Measurements from ENCODE around the gene LASP1. TPM values are rescaled to one million over a fixed set of nuclear protein-coding genes. Genes with fewer than 3 reads are reported as not detected.
A peak's percentile ranks its signal among the peaks of the same experiment; 100 is the strongest.

The LASP1 gene
- total RNA-seq, 2 donors from 2014 or later, result 70.3 to 76.1 TPM

DNA sequence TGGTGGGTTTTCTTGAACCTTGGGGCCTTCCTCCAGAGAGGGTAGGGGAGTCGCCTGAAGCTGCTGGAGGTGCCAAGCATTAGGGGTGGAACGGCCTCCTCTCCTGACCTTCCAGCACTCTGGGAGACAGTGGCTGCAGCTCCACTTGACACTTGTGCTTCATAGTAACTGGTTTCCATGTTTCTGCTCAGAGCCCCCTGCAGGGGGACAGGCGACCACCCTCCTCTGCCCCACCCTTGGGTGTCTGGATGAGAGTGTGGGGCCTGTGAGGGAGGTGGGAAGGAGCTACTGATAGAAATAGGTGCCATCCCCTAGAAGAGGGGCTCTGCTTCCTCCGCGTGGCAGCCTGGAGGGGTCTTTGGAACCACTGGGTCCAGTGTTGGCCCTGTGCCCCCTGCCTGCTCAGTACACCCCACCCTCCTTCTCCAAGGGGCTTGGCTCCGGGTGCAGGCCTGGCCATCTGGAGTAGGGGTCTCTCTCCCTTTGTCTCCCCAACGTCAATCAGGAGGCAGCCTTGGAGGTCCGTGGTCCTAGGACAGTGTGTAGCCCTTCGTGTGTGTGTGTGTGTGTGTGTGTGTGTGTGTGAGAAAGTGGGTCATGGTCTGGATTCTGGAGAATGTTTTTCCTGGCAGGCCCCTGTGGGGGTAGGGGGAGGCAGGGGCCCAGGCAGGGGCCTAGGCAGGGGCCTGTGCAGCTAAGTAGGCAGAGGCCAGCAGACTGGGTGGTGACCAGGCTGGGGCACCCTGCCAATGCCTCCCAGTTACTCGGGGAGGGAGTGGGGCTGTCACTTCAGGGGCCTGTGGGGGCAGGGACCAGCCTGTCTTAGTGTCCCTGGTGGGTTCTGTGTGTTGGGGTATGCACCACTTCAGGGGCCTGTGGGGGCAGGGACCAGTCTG is 4.9 kb downstream of the LASP1 start:
- TF ChIP-seq, protein P1, sequence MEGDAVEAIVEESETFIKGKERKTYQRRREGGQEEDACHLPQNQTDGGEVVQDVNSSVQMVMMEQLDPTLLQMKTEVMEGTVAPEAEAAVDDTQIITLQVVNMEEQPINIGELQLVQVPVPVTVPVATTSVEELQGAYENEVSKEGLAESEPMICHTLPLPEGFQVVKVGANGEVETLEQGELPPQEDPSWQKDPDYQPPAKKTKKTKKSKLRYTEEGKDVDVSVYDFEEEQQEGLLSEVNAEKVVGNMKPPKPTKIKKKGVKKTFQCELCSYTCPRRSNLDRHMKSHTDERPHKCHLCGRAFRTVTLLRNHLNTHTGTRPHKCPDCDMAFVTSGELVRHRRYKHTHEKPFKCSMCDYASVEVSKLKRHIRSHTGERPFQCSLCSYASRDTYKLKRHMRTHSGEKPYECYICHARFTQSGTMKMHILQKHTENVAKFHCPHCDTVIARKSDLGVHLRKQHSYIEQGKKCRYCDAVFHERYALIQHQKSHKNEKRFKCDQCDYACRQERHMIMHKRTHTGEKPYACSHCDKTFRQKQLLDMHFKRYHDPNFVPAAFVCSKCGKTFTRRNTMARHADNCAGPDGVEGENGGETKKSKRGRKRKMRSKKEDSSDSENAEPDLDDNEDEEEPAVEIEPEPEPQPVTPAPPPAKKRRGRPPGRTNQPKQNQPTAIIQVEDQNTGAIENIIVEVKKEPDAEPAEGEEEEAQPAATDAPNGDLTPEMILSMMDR (IDR thresholded peaks at IDR 0.05), result no peak
- no peak for TF ChIP-seq POLR2A (IDR thresholded peaks at IDR 0.05)
- H3K9me3 ChIP-seq, result no peaks in the 10 kb centered on the region
- 18 to 46% methylated on average over 2 to 10 of the region's 10 CpGs for WGBS, 2 donors
- no peaks in the 10 kb centered on the region for H3K27me3 ChIP-seq
- peaks cover 64% of the 10 kb centered on the region for H3K4me1 ChIP-seq
- peak overlapping the region in 3 of 4 donors; percentile 55 to 96 (median 93) for H3K27ac ChIP-seq
- ATAC-seq (no peak), DNase-seq (peak in 1 of 4 donors; percentile 38)
- intact Hi-C loops (cut with DNase I), result no loop called here
- peaks cover 0 to 8% of the 10 kb centered on the region in 2 donors for H3K36me3 ChIP-seq (replicated peaks in 1 of 2; ENCODE audit: insufficient read depth in 1 of 2, low read depth in 2 of 2)
- H3K4me3 ChIP-seq, result no peak overlapping the region

DNA sequence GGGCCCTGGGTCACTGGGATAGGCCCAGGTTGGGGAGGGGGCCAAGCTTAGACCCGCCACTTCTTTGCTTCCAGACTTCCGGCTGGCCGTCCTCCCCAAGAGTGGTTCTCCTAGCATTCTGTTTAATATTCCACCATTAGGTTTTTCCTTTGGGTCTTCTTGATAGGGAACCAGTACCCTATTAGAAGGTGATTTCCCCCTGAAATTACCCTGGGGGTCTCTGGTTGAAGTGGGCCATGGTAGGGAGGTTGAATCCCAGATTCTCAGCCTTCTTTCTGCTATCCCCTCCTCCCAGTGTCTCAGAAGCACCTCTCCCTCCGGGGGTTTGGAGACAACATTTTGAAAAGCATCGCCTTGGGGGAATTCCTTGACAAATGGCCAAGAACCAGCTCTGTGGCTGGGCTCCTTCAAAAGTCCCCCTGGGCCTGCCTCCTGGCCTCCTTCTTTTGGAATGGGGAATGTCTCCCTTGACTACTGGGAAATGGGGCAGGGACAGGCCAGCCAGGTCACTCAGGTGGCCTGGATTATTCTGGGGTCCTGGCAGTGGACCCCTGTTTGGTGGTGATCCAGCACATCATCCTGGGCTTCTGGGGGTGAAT is 5.7 kb downstream of the LASP1 start:
- H3K27me3 ChIP-seq, result no peaks in the 10 kb centered on the region
- H3K27ac ChIP-seq, result peak overlapping the region in 3 of 4 donors; percentile 12 to 96 (median 55)
- TF ChIP-seq, protein P1 (IDR thresholded peaks at IDR 0.05), result no peak
- no peak for TF ChIP-seq POLR2A (IDR thresholded peaks at IDR 0.05)
- DNase-seq (no peak), ATAC-seq (no peak)
- no peaks in the 10 kb centered on the region for H3K9me3 ChIP-seq
- intact Hi-C loops (cut with DNase I), result no loop called here
- H3K4me3 ChIP-seq, result no peak overlapping the region
- peaks cover 72% of the 10 kb centered on the region for H3K4me1 ChIP-seq
- WGBS, 2 donors, result 76 to 83% methylated on average over 5 of the region's 5 CpGs
- peaks cover 0 to 8% of the 10 kb centered on the region in 2 donors for H3K36me3 ChIP-seq (replicated peaks in 1 of 2; ENCODE audit: insufficient read depth in 1 of 2, low read depth in 2 of 2)

DNA sequence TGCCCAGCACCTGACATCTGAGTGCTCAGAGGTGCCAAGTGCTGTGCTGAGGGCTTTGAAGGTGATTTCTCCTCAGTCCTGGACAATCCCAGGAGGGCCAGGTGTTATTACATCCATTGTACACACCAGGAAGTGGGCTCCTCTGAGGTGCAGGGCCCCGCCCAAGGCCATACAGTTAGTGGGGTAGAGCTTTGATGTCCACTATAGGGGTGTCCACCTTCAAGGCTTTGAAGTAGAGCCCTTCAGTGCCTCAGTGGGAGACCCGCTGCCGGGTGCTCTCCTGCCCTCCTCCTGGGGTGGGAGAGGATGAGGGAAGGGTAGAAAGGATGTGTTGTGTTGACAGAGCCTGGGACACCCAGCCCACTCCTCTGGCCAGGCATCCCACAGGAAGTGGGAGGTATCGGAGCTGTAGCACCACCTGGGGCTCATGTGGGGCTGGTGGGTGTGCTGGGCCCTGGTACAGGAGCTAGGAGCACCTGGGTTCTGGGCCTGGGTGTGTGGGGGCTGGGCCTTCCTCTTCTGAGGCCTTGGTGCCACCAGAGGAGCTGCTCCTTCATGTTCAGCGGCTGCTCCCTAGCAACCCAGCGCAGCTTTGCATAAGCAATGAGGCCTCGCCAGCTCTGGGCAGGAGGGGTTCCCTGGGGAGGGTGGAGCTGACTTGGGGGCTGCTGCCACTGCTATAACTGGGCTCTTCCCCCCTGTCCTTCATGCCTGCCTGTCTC is 7.4 kb downstream of the LASP1 start:
- Histone ChIP-seq H3K36me3 (replicated peaks in 1 of 2; ENCODE audit: insufficient read depth in 1 of 2, low read depth in 2 of 2) (peaks cover 0 to 8% of the 10 kb centered on the region in 2 donors), H3K4me3 (no peak overlapping the region), H3K9me3 (no peaks in the 10 kb centered on the region), H3K27ac (peak overlapping the region in 3 of 4 donors; percentile 15 to 48 (median 41)), H3K4me1 (peaks cover 79% of the 10 kb centered on the region), H3K27me3 (no peaks in the 10 kb centered on the region)
- intact Hi-C loops (cut with DNase I), result no loop called here
- no peak for ATAC-seq
- WGBS, 2 donors, result 71 to 100% methylated on average over 1 to 5 of the region's 7 CpGs
- peak in 1 of 4 donors; percentile 39 for DNase-seq
- TF ChIP-seq, protein P1 (IDR thresholded peaks at IDR 0.05), result no peak
- no peak for TF ChIP-seq POLR2A (IDR thresholded peaks at IDR 0.05)

DNA sequence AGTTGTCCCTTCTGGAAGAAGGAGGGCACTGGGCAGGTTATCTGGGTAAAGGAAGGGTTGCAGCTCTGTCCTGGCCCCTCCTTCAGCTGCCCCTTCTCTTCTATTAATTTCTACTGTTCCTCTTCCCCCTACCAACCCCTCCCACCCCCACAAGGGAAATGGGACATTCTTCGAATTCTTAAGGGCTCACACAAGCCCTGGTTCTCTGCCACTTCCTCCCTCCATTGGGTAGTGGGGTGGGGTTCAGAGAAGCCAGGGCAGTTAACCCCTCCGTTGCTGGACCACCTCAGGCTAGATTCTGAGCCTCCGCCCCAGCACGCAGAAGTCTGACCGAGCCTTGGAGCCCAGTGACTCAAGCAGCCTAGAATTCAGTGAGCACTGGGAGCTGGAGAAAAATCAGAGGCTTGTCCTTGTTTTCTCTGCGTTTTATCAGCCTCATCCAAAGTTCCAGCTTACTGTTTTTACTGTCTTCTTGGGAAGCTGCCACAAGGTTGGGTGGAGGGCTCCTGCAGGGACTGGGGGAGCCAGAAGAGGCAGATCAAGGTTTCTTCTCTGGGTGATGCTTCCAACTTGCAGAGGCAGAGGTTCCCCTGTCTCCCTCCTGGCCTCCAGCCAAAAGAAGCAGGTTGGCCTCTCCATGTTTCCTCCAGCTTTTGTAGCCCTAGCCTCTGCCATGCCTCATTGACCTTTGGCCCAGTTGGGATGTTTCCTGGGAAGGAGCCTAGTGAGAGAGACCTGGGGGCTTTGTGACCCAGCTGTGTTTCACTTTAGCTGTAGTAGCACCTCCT is 10.2 kb downstream of the LASP1 start:
- Histone ChIP-seq H3K36me3 (replicated peaks in 1 of 2; ENCODE audit: insufficient read depth in 1 of 2, low read depth in 2 of 2) (peaks cover 0 to 11% of the 10 kb centered on the region in 2 donors), H3K9me3 (no peaks in the 10 kb centered on the region), H3K27ac (peak overlapping the region; percentile 34 to 82 (median 73)), H3K4me3 (no peak overlapping the region), H3K27me3 (no peaks in the 10 kb centered on the region), H3K4me1 (peaks cover 69% of the 10 kb centered on the region)
- WGBS, 2 donors, result 0 to 28% methylated on average over 3 to 6 of the region's 6 CpGs
- ATAC-seq (peak; percentile 86), DNase-seq (peak; percentile 56 to 73 (median 63))
- intact Hi-C loops (cut with DNase I), result no loop called here
- TF ChIP-seq POLR2A (IDR thresholded peaks at IDR 0.05), result peak in 1 of 3 donors; percentile 32
- TF ChIP-seq, protein P1 (IDR thresholded peaks at IDR 0.05), result no peak

Measured in body of pancreas (tissue), 4 donors.